Measurements from ENCODE around the gene SHC2. TPM values are rescaled to one million over a fixed set of nuclear protein-coding genes. Genes with fewer than 3 reads are reported as not detected.

SHC2 gene
- total and polyA plus RNA-seq, 9 of the 15 experiments (the other 6 are each of a cell fraction or from before 2014, with no cell fraction given), result 0.14 to 0.36 (median 0.17) TPM; not detected in 5

DNA sequence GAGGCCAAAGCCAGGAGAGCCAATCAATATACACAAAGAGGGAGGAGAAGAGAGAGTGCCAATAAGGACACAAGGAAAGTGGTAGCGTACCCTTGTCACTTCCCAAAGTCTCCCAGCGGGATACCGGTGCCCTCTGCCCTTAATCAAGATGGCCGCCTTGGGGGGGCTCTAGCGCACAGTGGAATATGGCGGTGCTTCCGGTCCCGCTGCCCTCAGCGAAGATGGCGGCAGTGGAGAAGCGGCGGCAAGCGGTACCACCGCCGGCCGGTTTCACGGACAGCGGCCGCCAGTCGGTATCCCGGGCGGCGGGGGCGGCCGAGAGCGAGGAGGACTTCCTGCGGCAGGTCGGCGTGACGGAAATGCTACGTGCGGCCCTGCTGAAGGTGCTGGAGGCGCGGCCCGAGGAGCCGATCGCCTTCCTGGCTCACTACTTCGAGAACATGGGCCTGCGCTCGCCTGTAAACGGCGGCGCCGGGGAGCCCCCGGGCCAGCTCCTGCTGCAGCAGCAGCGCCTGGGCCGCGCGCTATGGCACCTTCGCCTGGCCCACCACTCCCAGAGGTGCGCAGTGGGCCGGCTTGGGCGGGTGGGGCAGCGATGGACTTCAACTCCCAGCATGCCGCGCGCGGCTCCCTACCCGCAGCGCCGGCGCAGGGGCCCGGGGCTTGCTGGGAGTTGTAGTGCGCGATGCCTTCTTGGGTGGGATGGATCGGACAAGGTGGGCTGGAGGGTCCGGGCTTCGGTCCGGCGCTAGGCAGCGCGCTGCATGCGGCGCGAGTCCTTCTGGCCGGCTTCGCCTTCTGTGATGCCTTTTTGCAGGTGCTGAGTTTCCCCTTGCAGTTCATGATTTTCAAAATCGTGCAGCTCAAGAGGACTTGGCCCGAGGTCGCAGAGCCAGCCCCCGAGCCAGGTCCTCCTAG, 46.7 kb upstream of the SHC2 start, which contains the start of gene TPGS1 (continued):
- no peak for TF ChIP-seq KLF1 (tag; IDR thresholded peaks at IDR 0.05)
- 0 out of 2 replicates have a peak, but pooled peaks have one; percentile 11 for TF ChIP-seq ZNF165 (CRISPR knock-in tag; IDR thresholded peaks at IDR 0.05; ENCODE audit: borderline replicate concordance)
- TF ChIP-seq SIX5 (IDR thresholded peaks at IDR 0.05; ENCODE audit: borderline replicate concordance in 1 of 2, insufficient read depth in 1 of 2, low read depth in 1 of 2, low read length in 2 of 2), result peak; percentile 93 to 97
- TF ChIP-seq PTRF (tag; IDR thresholded peaks at IDR 0.05), result no peak
- no peak for TF ChIP-seq LARP7 (IDR thresholded peaks at IDR 0.05)
- no peak for TF ChIP-seq RBM17 (IDR thresholded peaks at IDR 0.05; ENCODE audit: borderline replicate concordance, low read depth, low read length)
- peak; percentile 56 to 67; a peak in 1 of 4 replicates for TF ChIP-seq ARNT (IDR thresholded peaks at IDR 0.05)
- no peak for TF ChIP-seq RBM34 (IDR thresholded peaks at IDR 0.05; ENCODE audit: borderline replicate concordance, insufficient read depth, low read length)
- TF ChIP-seq TBL1XR1 (IDR thresholded peaks at IDR 0.05; ENCODE audit: low read length in 2 of 2), result 0 out of 4 replicates have a peak, but pooled peaks of 1 of the 2 experiments have one; percentile 52
- no peak for TF ChIP-seq SAFB (IDR thresholded peaks at IDR 0.05; ENCODE audit: borderline replicate concordance, low read depth, low read length)
- TF ChIP-seq TAL1 (IDR thresholded peaks at IDR 0.05), result no peak
- peak; percentile 93 for TF ChIP-seq RB1 (IDR thresholded peaks at IDR 0.05; ENCODE audit: low read depth)
- TF ChIP-seq, protein P1, sequence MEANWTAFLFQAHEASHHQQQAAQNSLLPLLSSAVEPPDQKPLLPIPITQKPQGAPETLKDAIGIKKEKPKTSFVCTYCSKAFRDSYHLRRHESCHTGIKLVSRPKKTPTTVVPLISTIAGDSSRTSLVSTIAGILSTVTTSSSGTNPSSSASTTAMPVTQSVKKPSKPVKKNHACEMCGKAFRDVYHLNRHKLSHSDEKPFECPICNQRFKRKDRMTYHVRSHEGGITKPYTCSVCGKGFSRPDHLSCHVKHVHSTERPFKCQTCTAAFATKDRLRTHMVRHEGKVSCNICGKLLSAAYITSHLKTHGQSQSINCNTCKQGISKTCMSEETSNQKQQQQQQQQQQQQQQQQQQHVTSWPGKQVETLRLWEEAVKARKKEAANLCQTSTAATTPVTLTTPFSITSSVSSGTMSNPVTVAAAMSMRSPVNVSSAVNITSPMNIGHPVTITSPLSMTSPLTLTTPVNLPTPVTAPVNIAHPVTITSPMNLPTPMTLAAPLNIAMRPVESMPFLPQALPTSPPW (CRISPR knock-in tag; IDR thresholded peaks at IDR 0.05), result peak; percentile 89
- TF ChIP-seq CHD1 (IDR thresholded peaks at IDR 0.05; ENCODE audit: low read length), result no peak
- no peak for TF ChIP-seq ARID2 (IDR thresholded peaks at IDR 0.05)
- peak; percentile 93 for TF ChIP-seq DMBX1 (CRISPR knock-in tag; IDR thresholded peaks at IDR 0.05; ENCODE audit: borderline replicate concordance)
- TF ChIP-seq TCF3 (CRISPR knock-in tag; IDR thresholded peaks at IDR 0.05), result no peak
- TF ChIP-seq MCM5 (IDR thresholded peaks at IDR 0.05; ENCODE audit: low read depth), result no peak
- peak; percentile 97 for TF ChIP-seq ZNF175 (CRISPR knock-in tag; IDR thresholded peaks at IDR 0.05; ENCODE audit: low read depth)
- TF ChIP-seq TAF15 (IDR thresholded peaks at IDR 0.05; ENCODE audit: low read depth, low read length), result no peak
- no peak for TF ChIP-seq CREBBP (IDR thresholded peaks at IDR 0.05; ENCODE audit: low read depth, low read length)
- 0 out of 2 replicates have a peak, but pooled peaks have one; percentile 32 for TF ChIP-seq GTF2F1 (IDR thresholded peaks at IDR 0.05; ENCODE audit: low read depth, low read length)
- TF ChIP-seq, protein P2, sequence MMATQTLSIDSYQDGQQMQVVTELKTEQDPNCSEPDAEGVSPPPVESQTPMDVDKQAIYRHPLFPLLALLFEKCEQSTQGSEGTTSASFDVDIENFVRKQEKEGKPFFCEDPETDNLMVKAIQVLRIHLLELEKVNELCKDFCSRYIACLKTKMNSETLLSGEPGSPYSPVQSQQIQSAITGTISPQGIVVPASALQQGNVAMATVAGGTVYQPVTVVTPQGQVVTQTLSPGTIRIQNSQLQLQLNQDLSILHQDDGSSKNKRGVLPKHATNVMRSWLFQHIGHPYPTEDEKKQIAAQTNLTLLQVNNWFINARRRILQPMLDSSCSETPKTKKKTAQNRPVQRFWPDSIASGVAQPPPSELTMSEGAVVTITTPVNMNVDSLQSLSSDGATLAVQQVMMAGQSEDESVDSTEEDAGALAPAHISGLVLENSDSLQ (IDR thresholded peaks at IDR 0.05), result no peak
- TF ChIP-seq STAT5A (IDR thresholded peaks at IDR 0.05; ENCODE audit: borderline replicate concordance, low read length), result no peak
- TF ChIP-seq ZNF695 (CRISPR knock-in tag; IDR thresholded peaks at IDR 0.05), result no peak
- TF ChIP-seq NBN (IDR thresholded peaks at IDR 0.05; ENCODE audit: low read depth), result no peak

Data from K562 (cell line).